EL (cell line): ENCODE measurements around the gene LCN6.
"Not testable (repeated sequence)": the region's sequence is repeated elsewhere in the genome, so short reads cannot be mapped to it uniquely, and the experiment has no call there.

Experiments
- DNase-seq: peaks from one replicate; pipeline ENCODE4 v3.0.0-alpha.2; 2016

Gene LCN6

GRCh38 chr9:136782452-136782851, 34.1 kb upstream of the LCN6 start:
- DNase-seq = no peak

DNA sequence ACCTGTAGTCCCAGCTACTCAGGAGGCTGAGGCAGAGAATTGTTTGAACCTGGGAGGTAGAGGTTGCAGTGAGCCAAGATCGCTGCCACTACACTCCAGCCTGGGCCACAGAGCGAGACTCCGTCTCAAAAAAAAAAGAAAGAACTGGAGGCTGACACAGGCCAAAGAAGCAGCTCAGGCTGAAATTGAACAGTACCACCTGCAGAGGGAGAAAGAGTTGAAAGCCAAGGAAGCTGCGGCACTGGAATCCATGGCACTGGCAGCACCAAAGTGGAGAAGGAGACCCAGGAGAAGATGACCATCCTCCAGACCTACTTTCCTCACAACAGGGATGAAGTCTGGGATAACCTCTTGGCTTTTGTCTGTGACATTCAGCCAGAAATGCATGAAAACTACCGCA, 31.5 kb upstream of the LCN6 start:
- DNase-seq = no peak

DNA sequence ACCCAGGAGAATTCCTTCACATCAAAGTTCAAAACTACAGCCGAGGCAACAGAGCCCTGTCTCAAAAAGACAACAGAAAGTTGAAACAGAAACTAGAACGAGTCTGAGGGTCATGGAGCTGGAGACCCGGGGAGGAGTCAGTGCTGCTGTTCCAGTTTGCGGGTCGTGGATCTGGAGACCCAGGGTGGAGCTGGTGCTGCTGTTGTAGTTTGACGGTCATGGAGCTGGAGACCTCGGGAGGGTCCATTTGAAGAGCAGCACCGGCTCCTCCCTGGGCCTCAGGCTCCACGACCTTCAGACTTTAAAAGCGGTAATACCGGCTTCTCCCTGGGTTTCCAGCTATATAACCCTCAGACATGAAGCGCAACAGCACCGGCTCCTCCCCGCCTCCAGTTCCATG, 29.0 kb upstream of the LCN6 start:
- DNase-seq = no peak

DNA sequence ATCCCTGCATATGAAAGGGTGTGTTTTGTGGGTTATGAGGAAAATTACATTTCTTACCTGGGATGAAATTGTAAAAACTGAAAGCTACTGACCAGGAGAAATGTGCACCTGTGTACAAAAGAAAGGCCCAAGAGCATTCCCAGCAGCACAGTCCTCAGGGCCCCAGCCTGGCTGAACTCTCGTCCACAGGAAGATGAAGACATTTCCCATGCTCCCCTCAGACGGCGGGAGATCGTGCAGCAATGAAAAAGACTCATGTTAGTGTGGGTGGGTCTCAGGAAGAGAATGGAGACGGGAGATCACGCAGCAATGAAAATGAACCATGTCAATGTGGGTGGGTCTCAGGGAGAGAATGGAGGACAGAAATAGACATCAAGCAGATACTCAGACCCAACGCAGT, 28.6 kb upstream of the LCN6 start:
- no peak for DNase-seq

DNA sequence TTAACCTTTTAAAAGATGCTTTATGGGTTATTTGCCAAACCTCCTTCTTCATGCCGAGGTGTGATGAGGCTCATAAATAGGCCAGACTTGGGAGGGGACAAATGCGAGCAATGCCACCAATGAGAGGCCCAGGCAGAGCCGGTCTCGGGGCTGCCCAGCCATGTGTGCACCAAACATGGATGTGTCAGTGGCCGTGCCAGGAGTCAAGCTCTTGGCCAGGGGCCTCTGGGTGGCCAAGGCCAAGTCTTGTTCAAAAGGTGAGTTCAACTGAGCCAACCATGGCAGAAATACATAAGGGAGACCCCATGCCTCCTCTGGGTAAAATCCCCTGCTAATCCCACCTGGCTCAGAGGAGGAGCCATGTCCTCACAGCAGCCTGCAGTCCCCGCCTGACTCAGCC, 26.9 kb upstream of the LCN6 start:
- DNase-seq = no peak

- DNase-seq = no peak
Measured at GRCh38 chr9:136774416-136775045, 26.2 kb upstream of the LCN6 start.

- peak; percentile 26 for DNase-seq
Measured at GRCh38 chr9:136773386-136774044, 25.2 kb upstream of the LCN6 start.

- no peak for DNase-seq
Measured at GRCh38 chr9:136771907-136772415, 23.6 kb upstream of the LCN6 start.

DNA sequence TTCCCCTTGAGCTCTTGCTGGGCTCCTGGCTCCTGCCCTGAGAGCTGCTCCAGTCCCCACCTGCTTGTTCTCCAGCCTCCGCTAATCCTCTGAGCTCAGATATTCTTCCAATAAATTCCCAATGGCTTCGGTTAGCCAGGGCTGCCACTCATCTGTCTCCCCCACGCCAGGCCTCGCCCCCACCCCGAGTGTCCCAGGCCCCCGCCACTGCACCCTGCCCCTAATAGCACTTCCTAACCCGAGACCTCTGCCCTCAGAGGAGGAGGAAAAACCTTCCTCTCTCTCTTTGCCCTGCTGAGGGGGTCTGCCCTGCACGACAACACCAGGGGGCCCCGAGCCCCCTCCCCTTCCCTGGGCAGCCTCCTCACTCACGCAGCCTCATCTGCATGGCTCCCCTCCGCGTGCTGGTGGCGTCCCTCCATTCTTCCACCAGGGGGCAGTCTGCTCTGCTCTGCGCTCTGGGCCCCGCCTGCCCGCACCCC, 21.4 kb upstream of the LCN6 start:
- DNase-seq = no peak

- peak; percentile 43 for DNase-seq
Measured at GRCh38 chr9:136766410-136767120, 18.2 kb upstream of the LCN6 start.

- not testable (repeated sequence) for DNase-seq
Measured at GRCh38 chr9:136765745-136766409, 17.6 kb upstream of the LCN6 start.

DNA sequence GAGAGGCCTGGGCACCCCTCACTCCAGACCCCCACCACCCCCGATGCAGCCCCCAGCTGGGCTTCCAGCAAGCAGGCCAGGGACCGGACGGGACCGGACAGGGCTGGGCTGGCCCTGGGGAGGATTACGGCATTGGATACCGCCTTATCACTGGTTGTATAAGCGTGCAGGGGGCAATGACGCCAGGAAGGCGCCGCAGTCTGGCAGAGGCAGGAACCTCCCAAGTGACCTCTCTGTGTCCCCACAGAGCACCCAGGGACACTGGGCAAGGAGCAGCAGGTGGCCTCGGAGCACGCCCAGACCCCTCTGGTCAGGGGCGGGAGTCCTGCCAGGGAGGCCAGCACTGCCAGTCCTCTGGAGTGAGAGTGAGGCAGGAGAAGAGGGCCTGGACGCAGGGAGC, 16.7 kb upstream of the LCN6 start:
- DNase-seq = no peak

DNA sequence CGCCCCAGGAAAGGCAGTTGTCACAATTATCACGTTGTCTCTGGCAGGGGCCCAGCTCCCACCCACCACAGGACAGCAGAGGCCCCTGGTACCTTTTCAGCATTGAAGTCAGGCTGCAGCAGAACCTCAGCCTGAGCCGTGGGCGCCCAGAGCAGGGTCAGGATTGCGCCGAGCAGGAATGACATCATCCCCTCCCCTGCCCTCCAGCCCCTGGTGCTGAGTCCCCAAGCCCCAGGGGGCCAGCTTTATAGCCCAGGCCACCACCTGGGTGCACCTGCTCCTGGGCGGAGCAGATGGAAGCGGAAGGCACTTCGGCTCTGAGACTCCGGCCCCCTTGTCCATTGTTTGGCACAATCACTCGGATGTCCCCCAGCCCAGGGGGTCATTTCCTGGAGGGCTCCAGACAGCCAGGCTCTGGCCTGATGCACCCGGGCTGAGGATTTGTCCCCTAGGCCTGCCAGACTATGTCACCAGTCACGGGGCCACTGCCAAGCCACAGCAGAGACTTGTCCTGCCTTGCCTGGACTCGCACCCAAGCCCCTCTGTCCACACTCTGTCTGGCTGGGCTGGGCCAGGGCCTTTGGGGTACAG, 16.1 kb upstream of the LCN6 start, which contains the start of gene LCN15:
LCN15 (minus strand) TSS at position 218 of the 591 bp plus-strand sequence; CDS start at position 188, 30 bp downstream.
- no peak for DNase-seq

- no peak for DNase-seq
Measured at GRCh38 chr9:136763649-136764035, 15.3 kb upstream of the LCN6 start.

DNA sequence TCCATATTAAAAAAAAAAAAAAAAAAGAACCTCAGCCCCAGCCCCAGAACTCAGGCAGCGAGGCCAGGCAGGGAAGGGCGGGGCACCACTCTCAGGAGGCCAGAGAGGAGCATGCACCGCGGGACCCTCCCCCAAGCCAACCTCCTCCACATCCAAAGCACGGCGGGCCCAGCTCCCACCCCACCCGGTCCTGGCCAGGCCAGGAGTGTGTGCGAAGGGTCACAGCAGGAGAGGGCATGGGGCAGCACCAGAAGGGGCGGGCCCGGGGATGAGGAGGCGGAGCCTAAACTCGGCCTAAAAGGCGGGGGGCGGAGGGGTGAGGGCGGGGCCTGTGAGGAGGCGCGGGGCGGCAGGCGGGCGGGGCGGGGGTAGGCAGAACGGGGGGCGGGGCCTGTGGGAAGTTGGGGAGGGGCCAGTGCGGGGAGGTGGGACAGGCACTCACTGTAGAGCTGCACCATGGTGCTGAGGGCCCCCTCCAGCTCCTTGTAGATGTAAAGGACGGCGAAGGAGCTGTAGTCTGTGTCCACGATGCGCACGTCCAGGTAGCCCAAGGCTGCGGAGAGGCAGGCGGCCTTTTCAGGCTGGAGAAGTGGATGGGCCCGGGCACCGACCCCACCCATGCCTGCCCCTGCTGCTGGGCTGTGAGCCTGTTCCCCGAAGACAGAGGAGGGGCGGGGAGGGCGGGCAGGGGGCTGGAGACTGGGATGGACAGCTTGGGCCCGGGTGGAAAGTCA, 14.8 kb upstream of the LCN6 start:
- peak; percentile 34 for DNase-seq

GRCh38 chr9:136762221-136762691, 13.9 kb upstream of the LCN6 start:
- DNase-seq = no peak

DNA sequence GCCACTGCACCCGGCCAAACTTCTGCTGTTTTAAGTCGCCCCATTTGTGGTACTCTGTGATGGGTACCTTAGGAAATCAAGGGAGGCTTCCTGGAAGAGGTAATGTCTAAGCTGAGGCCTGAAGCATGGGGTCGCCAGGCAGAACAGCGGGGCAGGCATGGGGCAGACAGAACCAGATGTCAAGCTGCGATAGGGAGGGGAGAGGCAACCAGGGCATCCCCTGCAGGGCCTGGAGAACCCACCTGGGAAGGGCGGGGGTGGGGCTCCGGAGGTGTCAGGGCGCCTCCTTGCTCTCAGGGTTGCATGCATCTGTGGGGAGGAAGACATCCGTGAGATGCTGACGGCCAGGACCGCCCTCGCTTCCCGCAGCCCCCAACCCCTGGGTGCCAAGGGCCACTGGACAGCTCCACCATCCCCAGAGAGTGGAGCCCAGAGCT, 13.2 kb upstream of the LCN6 start:
- DNase-seq = no peak

- peak; percentile 76 for DNase-seq
Measured at GRCh38 chr9:136760834-136761544, 12.7 kb upstream of the LCN6 start.

DNA sequence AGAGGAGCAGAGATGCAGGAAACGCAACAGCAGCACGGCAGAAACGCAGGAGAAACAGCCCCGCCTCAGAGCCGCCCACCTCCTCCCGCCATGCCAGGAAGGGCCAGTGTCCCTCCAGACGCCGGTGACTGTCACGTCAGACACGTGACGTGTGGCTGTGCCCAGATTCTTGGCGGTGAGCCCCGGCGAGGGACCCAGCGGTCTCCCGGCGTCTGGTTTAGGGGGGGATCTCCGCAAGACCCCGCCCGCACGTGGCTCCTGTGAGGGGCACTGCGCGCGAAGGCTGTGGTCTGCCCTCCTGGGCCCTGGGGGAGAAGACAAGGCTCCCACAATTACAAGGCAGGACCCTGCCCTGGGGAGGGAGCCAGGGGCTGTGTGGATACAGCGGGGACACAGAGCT, 12.1 kb upstream of the LCN6 start:
- DNase-seq = no peak

DNA sequence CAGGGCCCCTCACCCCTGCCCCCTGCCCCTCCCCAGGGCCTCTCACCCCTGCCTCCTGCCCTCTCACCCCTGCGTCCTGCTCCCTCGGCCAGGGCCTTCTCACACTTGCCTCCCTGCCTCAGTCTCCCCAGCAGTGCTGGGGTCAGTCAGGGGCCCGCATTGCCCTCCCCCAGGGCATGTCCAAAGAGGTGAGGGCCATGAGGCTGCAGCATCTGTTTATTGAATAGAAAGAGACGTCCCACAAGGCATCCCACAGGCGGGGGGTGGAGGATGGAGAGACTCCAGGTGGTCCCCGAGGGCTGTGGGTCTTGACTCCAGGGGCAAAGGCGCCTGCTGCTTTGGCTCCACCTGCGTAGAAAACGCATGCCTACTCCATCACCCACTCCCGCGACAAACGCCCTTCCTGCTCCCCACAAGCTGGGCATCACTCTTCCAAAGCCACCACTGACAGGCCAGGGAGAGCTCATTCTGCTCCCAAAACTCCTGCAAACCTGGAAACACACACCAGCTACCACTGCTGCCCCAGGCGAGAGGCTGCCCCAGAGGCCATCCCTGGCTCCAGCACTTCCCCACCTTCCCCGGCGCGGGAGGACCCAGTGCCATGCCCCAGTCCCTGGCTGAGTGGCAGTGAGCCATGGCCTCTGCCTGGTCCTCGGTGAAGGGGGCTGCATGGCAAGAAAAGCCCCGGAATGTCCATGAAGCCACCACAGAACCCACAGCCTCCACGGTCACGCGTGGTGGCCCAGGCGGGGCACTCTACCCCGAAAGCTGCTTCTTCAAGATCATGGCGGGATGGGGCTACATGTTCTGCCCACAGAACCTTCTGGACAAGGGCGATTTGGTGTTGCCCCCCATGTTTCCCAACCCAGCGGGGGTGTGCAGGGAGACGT, 11.4 kb upstream of the LCN6 start:
- DNase-seq = no peak
